OCI-LY1 (cell line): ENCODE measurements around the gene ZNF419.
"Not testable (repeated sequence)": the region's sequence is repeated elsewhere in the genome, so short reads cannot be mapped to it uniquely, and the experiment has no call there.

Experiments
- EZH2 ChIP-seq: fragments of 200-600 bp; sonication (generic), shearing (Covaris generic); IDR thresholded peaks from 2 replicates; pipeline ENCODE4 v1.8.0; 2017; ENCODE audit warnings: borderline replicate concordance, mixed run types, mild to moderate bottlenecking, antibody characterized with exemption, low read length, moderate library complexity, mixed read lengths
- TF ChIP-seq, protein P1 (sequence below): fragments of 200-600 bp; sonication (generic), shearing (Covaris generic); IDR thresholded peaks from 2 replicates; pipeline ENCODE4 v1.5.1; 2017; ENCODE audit warnings: mild to moderate bottlenecking, antibody characterized with exemption, low read length, moderate library complexity, mixed read lengths

DNA sequence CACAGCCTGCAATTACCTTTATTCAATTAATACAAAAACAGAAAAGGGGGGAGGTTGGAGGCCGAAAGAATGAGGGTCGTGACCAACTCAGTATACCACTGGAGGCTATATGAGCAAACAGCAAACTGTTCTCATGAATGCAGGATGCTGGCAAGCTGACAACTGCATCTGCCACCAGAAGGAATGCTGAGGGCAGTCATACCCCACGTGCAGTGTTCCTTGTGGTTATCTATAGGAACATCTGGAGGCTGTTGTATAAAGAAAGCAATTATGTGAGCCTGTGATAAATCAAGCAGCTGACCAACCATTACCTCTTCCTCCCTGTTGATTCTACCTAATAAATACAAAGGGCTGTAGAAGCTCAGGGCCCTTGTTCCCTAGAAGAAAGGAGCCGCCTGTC, 30.5 kb downstream of the ZNF419 start:
- TF ChIP-seq EZH2, result not testable (repeated sequence)
- TF ChIP-seq, protein P1, sequence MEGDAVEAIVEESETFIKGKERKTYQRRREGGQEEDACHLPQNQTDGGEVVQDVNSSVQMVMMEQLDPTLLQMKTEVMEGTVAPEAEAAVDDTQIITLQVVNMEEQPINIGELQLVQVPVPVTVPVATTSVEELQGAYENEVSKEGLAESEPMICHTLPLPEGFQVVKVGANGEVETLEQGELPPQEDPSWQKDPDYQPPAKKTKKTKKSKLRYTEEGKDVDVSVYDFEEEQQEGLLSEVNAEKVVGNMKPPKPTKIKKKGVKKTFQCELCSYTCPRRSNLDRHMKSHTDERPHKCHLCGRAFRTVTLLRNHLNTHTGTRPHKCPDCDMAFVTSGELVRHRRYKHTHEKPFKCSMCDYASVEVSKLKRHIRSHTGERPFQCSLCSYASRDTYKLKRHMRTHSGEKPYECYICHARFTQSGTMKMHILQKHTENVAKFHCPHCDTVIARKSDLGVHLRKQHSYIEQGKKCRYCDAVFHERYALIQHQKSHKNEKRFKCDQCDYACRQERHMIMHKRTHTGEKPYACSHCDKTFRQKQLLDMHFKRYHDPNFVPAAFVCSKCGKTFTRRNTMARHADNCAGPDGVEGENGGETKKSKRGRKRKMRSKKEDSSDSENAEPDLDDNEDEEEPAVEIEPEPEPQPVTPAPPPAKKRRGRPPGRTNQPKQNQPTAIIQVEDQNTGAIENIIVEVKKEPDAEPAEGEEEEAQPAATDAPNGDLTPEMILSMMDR, result not testable (repeated sequence)
